C4-2B (cell line): Measurements from ENCODE around the gene TLCD3A.
"Not testable (repeated sequence)": the region's sequence is repeated elsewhere in the genome, so short reads cannot be mapped to it uniquely, and the experiment has no call there.

Experiments used
- H3K27ac ChIP-seq: fragments of 450-650 bp; 2 replicates; pipeline ENCODE4 v1.5.1; 2017
- CTCF ChIP-seq: fragments of 450-650 bp; conservative IDR thresholded peaks from 2 replicates; pipeline ENCODE4 v1.5.1; 2017; ENCODE audit warnings: mild to moderate bottlenecking
- ZFX ChIP-seq: fragments of 450-650 bp; IDR thresholded peaks from 2 replicates; pipeline ENCODE4 v1.6.1; 2017

TLCD3A gene

GRCh38 chr17:690361-690760 lies 42.0 kb upstream of the TLCD3A start:
- TF ChIP-seq ZFX: no peak
- no peak for TF ChIP-seq CTCF
- H3K27ac ChIP-seq: no peak overlapping the region

DNA sequence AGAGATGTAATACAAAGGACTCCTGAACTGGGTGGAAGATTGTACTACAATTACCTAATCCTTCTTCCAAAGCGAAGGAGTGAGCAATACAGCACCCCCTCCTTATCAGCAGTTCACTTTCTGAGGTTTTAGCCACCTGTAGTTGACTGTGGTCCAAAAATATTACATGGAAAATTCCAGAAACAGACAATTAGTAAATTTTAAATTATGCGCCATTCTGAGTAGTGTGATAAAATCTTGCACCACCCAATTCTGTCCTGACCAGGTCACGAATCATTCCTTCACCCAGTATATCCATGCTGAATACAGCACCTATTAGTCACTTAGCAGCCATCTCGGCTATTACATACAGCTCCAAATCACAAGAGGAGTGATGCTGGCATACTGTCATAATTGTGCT lies 41.0 kb upstream of the TLCD3A start:
- H3K27ac ChIP-seq: no peak overlapping the region
- TF ChIP-seq ZFX: no peak
- TF ChIP-seq CTCF: no peak

DNA sequence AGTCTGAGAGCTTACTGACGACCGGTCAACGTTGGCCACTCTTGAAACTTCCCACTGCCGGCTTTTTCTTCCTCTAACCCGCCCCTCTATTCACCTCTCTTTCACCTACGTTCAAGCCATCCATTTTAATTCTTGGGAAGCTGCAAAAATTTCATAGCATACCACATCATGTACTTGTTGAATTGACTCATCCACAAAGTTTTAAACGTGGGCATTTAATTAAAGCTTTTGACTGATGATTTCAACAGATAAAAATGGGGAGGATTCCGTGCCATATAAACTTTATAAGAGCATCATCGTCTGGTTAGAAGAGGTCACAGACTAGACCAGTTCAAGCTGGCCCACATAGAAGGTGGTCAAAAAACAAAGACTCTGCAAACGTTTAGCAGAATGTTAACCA lies 40.3 kb upstream of the TLCD3A start:
- TF ChIP-seq CTCF (no peak), ZFX (no peak)
- no peak overlapping the region for H3K27ac ChIP-seq

- H3K27ac ChIP-seq: no peak overlapping the region
- TF ChIP-seq CTCF (no peak), ZFX (no peak)
Measured at GRCh38 chr17:693791-694638, 38.4 kb upstream of the TLCD3A start.

GRCh38 chr17:696369-696768 lies 36.0 kb upstream of the TLCD3A start:
- no peak overlapping the region for H3K27ac ChIP-seq

DNA sequence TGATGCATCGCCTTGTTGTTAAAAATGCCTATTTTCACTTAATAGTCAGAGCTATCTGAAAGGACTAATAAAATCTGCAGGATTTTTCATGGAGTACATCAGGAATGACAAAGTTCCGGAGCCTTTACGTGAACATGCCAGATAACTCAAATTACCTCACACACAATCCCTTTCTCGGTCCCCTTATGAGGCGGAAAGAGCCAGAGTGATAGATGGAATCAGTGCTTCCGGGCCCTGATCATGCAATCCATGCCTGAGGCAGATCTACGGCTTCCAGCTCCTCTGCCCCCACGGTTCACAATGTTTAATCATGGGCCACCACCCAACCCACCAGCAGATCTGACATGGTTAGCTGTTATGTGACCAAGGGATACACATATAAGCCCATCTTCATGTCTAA lies 34.7 kb upstream of the TLCD3A start:
- TF ChIP-seq ZFX: no peak
- no peak for TF ChIP-seq CTCF
- H3K27ac ChIP-seq: no peak overlapping the region

More at GRCh38 chr17:696369-696768, 36.0 kb upstream of the TLCD3A start:
- TF ChIP-seq ZFX (no peak), CTCF (no peak)

DNA sequence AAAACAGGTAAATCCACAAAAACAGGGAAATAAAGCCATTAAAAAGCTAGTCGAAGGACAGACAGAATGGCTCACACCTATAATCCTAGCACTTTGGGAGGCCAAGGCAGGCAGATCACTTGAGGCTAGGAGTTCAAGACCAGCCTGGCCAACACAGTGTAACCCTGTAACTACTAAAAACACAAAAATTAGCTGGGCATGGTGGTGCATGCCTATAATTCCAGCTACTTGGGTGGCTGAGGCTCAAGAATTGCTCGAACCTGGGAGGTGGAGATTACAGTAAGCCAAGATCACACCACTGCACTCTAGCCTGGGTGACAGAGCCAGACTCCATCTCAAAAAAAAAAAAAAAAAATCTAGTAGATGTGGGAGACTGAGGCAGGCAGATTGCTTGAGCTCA lies 34.3 kb upstream of the TLCD3A start:
- not testable (repeated sequence) for H3K27ac ChIP-seq

DNA sequence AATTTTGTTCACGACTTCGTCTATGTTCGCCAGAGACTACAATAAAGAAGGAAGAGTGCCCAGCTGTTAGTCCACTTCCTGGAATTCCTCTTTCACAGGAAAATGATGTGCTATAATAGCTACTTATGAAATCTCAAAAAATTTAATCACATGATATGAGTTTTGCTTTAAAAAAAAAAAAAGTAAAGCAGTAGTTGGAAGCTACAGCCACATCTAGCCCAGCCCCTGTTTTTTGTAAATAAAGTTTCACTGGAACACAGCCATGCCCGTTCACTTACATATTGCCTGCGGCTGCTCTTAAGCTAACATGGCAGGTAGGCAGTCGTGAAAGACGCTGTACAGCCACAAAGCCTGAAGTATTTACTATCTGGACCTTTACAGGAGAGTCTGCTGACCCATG lies 33.1 kb upstream of the TLCD3A start:
- TF ChIP-seq CTCF (no peak), ZFX (no peak)
- no peak overlapping the region; the same call in 1 of the 2 replicates for H3K27ac ChIP-seq
